Activated B cell treated with CpG ODN at 0.5 μM for 24 hours (primary cell): Measurements from ENCODE around the gene TMEM258. TPM values are rescaled to one million over a fixed set of nuclear protein-coding genes. Genes with fewer than 3 reads are reported as not detected.

ENCODE experiments used
- ATAC-seq: fragments of 200-7000 bp; cut with Tn5 transposase; one replicate; pipeline ENCODE4 v1.10.0; 2021; ENCODE audit warnings: low read depth, mild to moderate bottlenecking, moderate library complexity
- CTCF ChIA-PET: fragments of 350-600 bp; sonication (Branson Sonifier 250); formaldehyde crosslinking; loops from one replicate; lab custom pipeline; 2021; ENCODE audit warnings: antibody characterized with exemption; lab: Charles Lee
- POLR2A ChIA-PET: fragments of 350-600 bp; sonication (Branson Sonifier 250); formaldehyde crosslinking; loops from one replicate; lab custom pipeline; 2021; ENCODE audit warnings: antibody characterized with exemption; lab: Charles Lee
- DNase-seq: peaks from one replicate; pipeline ENCODE4 v3.0.0; 2022
- H3K27ac Mint-ChIP-seq: one replicate; pipeline ENCODE4 v1.8.0; 2020; ENCODE audit warnings: mixed read lengths
- H3K27me3 Mint-ChIP-seq: one replicate; pipeline ENCODE4 v1.8.0; 2021; ENCODE audit warnings: mixed read lengths
- H3K36me3 Mint-ChIP-seq: one replicate; pipeline ENCODE4 v1.8.0; 2021; ENCODE audit warnings: low read depth, mixed read lengths
- H3K4me1 Mint-ChIP-seq: one replicate; pipeline ENCODE4 v1.8.0; 2021; ENCODE audit warnings: mixed read lengths
- H3K4me3 Mint-ChIP-seq: one replicate; pipeline ENCODE4 v1.8.0; 2020; ENCODE audit warnings: mild to moderate bottlenecking, mixed read lengths
- H3K9me3 Mint-ChIP-seq: one replicate; pipeline ENCODE4 v1.8.0; 2020; ENCODE audit warnings: mixed read lengths
- CTCF ChIP-seq: fragments of 200-600 bp; IDR thresholded peaks from one replicate; pipeline ENCODE4 v1.8.0; 2022; ENCODE audit warnings: antibody characterized with exemption, mild to moderate bottlenecking
- intact Hi-C: fragments of 100-400 bp; cut with micrococcal nuclease; formaldehyde crosslinking; loops from one replicate; pipeline ENCODE4 v1.15.1; 2024
- total RNA-seq: library from RNA; stranded (reverse); gene quantifications from 2 replicates; pipeline ENCODE4 v1.2.3, GENCODE V29; 2022

The TMEM258 gene
- total RNA-seq, 1 donor from 2014 or later, result 87.4 TPM

- no peak for TF ChIP-seq CTCF
- ATAC-seq, result no peak
- Mint-ChIP-seq H3K27ac (no peak overlapping the region), H3K27me3 (no peaks in the 10 kb centered on the region), H3K4me3 (no peak overlapping the region), H3K4me1 (peaks cover 4% of the 10 kb centered on the region), H3K9me3 (no peaks in the 10 kb centered on the region), H3K36me3 (peaks cover 38% of the 10 kb centered on the region)
- intact Hi-C loops, result loop anchor here (5.0 kb wide), 1 partner anchor 578 kb away; no protein-coding TSS in a partner anchor
- POLR2A ChIA-PET, result interaction anchor here (0.7 to 1.6 kb wide), 2 partner anchors 15 to 81 kb away, joined by 6 read pairs; no protein-coding TSS in a partner anchor
- CTCF ChIA-PET, result interaction anchor here (1.2 to 8.4 kb wide), 5 partner anchors 15 to 511 kb away, joined by 3 to 167 read pairs (median 37); no protein-coding TSS in a partner anchor
- no peak for DNase-seq
Observed at GRCh38 chr11:61799665-61800284, 7.4 kb upstream of the TMEM258 start.

GRCh38 chr11:61797263-61797944 is 5.0 kb upstream of the TMEM258 start:
- no peaks in the 10 kb centered on the region for H3K9me3 Mint-ChIP-seq
- H3K36me3 Mint-ChIP-seq, result peaks cover 30% of the 10 kb centered on the region
- H3K27me3 Mint-ChIP-seq, result no peaks in the 10 kb centered on the region
- DNase-seq (peak; percentile 36), ATAC-seq (no peak)
- intact Hi-C loops, result loop anchor here (1.0 to 5.0 kb wide), 10 partner anchors 19 to 580 kb away; partner anchors contain the start of genes FADS2 and SCGB2A1
- no peak overlapping the region for H3K4me3 Mint-ChIP-seq
- no peak overlapping the region for H3K27ac Mint-ChIP-seq
- peaks cover 14% of the 10 kb centered on the region for H3K4me1 Mint-ChIP-seq
- POLR2A ChIA-PET, result interaction anchor here (0.6 to 2.6 kb wide), 10 partner anchors 9 to 1059 kb away, joined by 3 to 26 read pairs (median 6); partner anchors contain the start of genes FADS1 and FTH1
- CTCF ChIA-PET, result interaction anchor here (0.7 to 8.4 kb wide), 36 partner anchors 8 to 814 kb away, joined by 3 to 167 read pairs (median 4); partner anchors contain the start of genes FADS3 and INCENP
- no peak for TF ChIP-seq CTCF

DNA sequence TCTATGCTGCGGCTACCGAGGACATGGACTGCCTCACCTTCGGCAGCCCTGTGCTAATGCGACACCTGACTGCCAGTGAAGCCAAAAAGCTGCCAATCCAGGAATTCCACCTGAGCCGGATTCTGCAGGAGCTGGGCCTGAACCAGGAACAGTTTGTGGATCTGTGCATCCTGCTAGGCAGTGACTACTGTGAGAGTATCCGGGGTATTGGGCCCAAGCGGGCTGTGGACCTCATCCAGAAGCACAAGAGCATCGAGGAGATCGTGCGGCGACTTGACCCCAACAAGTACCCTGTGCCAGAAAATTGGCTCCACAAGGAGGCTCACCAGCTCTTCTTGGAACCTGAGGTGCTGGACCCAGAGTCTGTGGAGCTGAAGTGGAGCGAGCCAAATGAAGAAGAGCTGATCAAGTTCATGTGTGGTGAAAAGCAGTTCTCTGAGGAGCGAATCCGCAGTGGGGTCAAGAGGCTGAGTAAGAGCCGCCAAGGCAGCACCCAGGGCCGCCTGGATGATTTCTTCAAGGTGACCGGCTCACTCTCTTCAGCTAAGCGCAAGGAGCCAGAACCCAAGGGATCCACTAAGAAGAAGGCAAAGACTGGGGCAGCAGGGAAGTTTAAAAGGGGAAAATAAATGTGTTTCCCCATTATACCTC is 3.6 kb upstream of the TMEM258 start:
- Mint-ChIP-seq H3K27me3 (no peaks in the 10 kb centered on the region), H3K27ac (no peak overlapping the region), H3K4me3 (no peak overlapping the region), H3K36me3 (peaks cover 33% of the 10 kb centered on the region), H3K4me1 (peaks cover 24% of the 10 kb centered on the region), H3K9me3 (no peaks in the 10 kb centered on the region)
- POLR2A ChIA-PET, result interaction anchor here (0.6 to 2.6 kb wide), 5 partner anchors 19 to 312 kb away, joined by 4 to 26 read pairs (median 9); partner anchors contain the start of genes FADS1 and FTH1
- ATAC-seq, result no peak
- no peak for DNase-seq
- no peak for TF ChIP-seq CTCF
- CTCF ChIA-PET, result interaction anchor here (1.2 to 8.4 kb wide), 12 partner anchors 8 to 515 kb away, joined by 3 to 167 read pairs (median 27); partner anchors contain the start of gene FADS3
- intact Hi-C loops, result loop anchor here (2.0 to 5.0 kb wide), 3 partner anchors 33 to 581 kb away; partner anchors contain the start of genes FADS2 and SCGB2A1

- Mint-ChIP-seq H3K27ac (no peak overlapping the region), H3K4me1 (peaks cover 24% of the 10 kb centered on the region), H3K27me3 (no peaks in the 10 kb centered on the region), H3K36me3 (peaks cover 36% of the 10 kb centered on the region), H3K9me3 (no peaks in the 10 kb centered on the region), H3K4me3 (no peak overlapping the region)
- ChIA-PET CTCF (interaction anchor here (3.1 to 8.4 kb wide), 7 partner anchors 8 to 515 kb away, joined by 17 to 167 read pairs (median 58); no protein-coding TSS in a partner anchor), POLR2A (interaction anchor here (0.6 kb wide), 1 partner anchor 134 kb away, joined by 8 read pairs; no protein-coding TSS in a partner anchor)
- intact Hi-C loops, result loop anchor here (5.0 kb wide), 1 partner anchor 582 kb away; no protein-coding TSS in a partner anchor
- ATAC-seq, result no peak
- no peak for DNase-seq
- TF ChIP-seq CTCF, result no peak
Observed at GRCh38 chr11:61795459-61795858, 3.1 kb upstream of the TMEM258 start.
